Lower leg skin (tissue), 4 donors: ENCODE results near the gene TANC1. TPM values are rescaled to one million over a fixed set of nuclear protein-coding genes. Genes with fewer than 3 reads are reported as not detected.

Source experiments
- DNase-seq, 2 donors: peaks; one replicate each; pipeline ENCODE4 v3.0.0-alpha.2; 2019; ENCODE audit warnings: low spot score in 2 of 2
- H3K4me3 ChIP-seq: fragments of 200-600 bp; sonication (generic); 2 replicates; pipeline ENCODE4 v1.5.1; 2017; ENCODE audit warnings: mild to moderate bottlenecking, low read depth; ENCODE audit not compliant: poor library complexity, severe bottlenecking
- POLR2A ChIP-seq, 2 donors: fragments of 450-650 bp; IDR thresholded peaks; one replicate each; pipeline ENCODE4 v1.6.1; 2016 to 2017; ENCODE audit warnings: antibody characterized with exemption in 2 of 2, mild to moderate bottlenecking in 1 of 2, moderate library complexity in 1 of 2
- WGBS, 2 donors: methylation state at CpG; one replicate each; pipeline ENCODE4 v1.1.5; 2018; 5-methylcytosine and 5-hydroxymethylcytosine counted together
- intact Hi-C: fragments of 100-400 bp; cut with DNase I; formaldehyde crosslinking; loops from one replicate; pipeline ENCODE4 v1.15.0; 2023; ENCODE audit warnings: low total_unique reads
- total RNA-seq, 4 donors: library from RNA; depleted of rRNA; stranded (reverse); fragments of >200 nt; gene quantifications; one replicate each; pipeline ENCODE4 v1.1.0, GENCODE V29; 2016
- TF ChIP-seq, protein P1 (sequence below), 3 donors: fragments of 450-650 bp; IDR thresholded peaks; one replicate each; pipeline ENCODE4 v1.5.1; 2016; ENCODE audit warnings: antibody characterized with exemption in 3 of 3, mild to moderate bottlenecking in 3 of 3, moderate library complexity in 2 of 3

TANC1 gene
- total RNA-seq, 4 donors from 2014 or later = 65.8 to 111 (median 93.6) TPM

DNA sequence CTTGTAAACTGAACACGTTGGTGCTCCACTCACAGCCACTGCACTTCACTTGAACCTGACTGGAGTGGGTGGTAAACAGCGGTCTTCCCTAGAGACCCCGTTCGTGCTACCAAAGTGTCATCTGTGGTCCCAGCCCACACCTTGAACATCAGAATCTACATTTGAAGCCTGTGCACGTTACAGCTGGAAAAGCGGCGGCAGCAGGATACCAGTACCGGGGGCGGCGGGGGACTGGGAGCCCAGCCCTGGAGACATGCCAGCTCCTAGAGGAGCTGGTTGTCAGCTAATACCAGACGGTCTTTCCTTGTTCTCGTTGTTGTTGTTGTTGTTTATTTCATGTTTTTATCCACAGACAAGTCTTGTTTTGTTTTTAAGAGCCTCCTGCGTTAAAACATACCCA, 161.4 kb downstream of the TANC1 start:
- TF ChIP-seq, protein P1, sequence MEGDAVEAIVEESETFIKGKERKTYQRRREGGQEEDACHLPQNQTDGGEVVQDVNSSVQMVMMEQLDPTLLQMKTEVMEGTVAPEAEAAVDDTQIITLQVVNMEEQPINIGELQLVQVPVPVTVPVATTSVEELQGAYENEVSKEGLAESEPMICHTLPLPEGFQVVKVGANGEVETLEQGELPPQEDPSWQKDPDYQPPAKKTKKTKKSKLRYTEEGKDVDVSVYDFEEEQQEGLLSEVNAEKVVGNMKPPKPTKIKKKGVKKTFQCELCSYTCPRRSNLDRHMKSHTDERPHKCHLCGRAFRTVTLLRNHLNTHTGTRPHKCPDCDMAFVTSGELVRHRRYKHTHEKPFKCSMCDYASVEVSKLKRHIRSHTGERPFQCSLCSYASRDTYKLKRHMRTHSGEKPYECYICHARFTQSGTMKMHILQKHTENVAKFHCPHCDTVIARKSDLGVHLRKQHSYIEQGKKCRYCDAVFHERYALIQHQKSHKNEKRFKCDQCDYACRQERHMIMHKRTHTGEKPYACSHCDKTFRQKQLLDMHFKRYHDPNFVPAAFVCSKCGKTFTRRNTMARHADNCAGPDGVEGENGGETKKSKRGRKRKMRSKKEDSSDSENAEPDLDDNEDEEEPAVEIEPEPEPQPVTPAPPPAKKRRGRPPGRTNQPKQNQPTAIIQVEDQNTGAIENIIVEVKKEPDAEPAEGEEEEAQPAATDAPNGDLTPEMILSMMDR (IDR thresholded peaks at IDR 0.05) = no peak
- 53 to 66% methylated on average over 13 of the region's 13 CpGs for WGBS, 2 donors
- H3K4me3 ChIP-seq = no peak overlapping the region
- no peak for DNase-seq
- intact Hi-C loops = no loop called here

DNA sequence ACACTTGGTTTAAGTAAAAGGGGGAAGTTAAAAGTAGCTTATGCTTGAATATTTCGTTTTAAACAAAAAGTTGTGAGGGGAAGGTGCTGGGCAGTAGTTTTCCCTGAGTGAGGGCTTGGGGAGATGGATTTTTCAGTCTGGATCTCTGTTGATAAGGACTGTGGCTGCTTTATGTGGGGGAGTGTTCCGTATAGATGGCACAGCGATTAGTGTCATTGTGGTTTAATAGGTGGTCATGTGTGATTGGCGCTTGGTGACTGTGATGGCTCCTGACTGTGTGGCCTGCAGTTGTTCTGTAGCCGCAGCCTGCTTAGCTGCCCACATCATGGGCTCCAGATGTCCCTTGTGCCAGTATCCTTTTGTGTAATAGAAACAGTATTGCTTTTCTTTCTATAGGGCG, 161.9 kb downstream of the TANC1 start:
- no peak overlapping the region for H3K4me3 ChIP-seq
- intact Hi-C loops = no loop called here
- TF ChIP-seq, protein P1 (IDR thresholded peaks at IDR 0.05) = no peak
- no peak for TF ChIP-seq POLR2A (IDR thresholded peaks at IDR 0.05)
- DNase-seq = no peak
- WGBS, 2 donors = 75 to 76% methylated on average over 6 of the region's 6 CpGs

DNA sequence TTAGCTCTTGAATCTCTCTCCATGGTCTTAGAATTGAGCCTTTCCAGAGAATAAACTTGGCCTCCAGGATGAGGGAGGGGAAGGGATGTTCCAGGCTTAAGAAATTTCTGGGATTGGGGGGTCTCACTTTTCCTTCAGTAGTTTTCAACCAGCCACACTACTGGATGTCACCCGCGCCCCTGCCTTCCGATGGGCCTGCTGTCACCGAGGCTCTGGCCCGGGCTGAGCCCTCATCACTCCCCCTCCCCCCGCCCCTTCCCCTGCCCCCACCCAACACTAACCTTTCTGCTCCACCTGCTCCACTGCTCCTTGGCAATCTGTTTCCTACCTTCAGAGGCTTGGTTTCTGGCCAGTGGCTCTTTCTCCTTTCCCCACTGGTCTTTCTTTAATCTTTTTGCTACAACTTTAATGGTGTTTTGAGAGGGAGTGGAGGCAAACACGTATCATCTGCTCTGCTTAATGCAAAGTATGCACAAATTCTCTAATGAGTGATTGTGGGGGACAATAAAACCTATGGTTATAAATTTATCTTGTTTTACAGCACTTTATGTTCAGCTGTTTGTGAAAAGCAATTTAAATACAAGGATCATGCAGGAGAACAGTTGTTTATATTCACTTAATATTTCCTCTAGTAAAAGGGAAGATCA, 162.9 kb downstream of the TANC1 start:
- TF ChIP-seq, protein P1 (IDR thresholded peaks at IDR 0.05) = no peak
- TF ChIP-seq POLR2A (IDR thresholded peaks at IDR 0.05) = no peak
- H3K4me3 ChIP-seq = no peak overlapping the region
- WGBS, 2 donors = 81 to 88% methylated on average over 7 of the region's 7 CpGs
- no peak for DNase-seq
- intact Hi-C loops = no loop called here

DNA sequence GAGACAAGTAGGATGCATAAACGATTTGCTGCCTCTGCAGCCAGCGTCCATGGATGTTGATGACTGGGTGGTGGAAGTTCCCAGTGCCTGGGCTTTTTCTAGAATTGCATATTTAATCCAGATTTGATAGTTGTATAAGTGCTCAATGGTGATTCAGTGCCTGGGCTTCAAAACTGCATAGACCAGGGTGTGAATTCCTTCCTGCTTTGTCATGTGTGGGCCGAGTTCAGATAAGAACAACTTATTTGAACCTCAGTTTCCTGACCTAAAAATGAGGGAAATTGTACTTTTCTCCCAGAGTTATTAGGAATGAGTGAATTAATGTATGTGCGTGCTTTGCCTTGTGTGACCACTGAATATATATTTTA, 163.5 kb downstream of the TANC1 start:
- H3K4me3 ChIP-seq = no peak overlapping the region
- WGBS, 2 donors = 32 to 33% methylated on average over 4 of the region's 4 CpGs
- DNase-seq = no peak
- TF ChIP-seq POLR2A (IDR thresholded peaks at IDR 0.05) = no peak
- TF ChIP-seq, protein P1 (IDR thresholded peaks at IDR 0.05) = no peak
- intact Hi-C loops = no loop called here

DNA sequence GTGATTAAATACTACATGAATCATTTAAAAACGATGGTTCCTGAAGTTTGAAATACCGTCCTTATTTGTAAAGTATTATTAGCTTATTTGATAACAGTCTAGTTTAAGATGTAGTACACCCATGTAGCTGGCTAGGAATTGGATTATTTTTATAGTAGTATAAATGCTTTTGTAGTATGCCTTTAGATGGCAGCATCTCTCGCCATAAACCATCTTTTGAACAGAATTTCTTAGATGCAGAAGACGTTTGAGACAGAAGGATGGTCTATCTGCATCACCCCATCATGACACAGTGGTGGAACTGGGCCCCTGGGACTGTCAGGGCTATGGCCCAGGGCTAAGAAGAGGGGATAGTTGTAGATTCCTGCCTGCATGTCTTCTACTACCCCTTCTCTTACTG, 165.4 kb downstream of the TANC1 start:
- no peak overlapping the region for H3K4me3 ChIP-seq
- intact Hi-C loops = no loop called here
- 35 to 39% methylated on average over 4 of the region's 4 CpGs for WGBS, 2 donors
- no peak for TF ChIP-seq POLR2A (IDR thresholded peaks at IDR 0.05)
- TF ChIP-seq, protein P1 (IDR thresholded peaks at IDR 0.05) = no peak
- DNase-seq = no peak

DNA sequence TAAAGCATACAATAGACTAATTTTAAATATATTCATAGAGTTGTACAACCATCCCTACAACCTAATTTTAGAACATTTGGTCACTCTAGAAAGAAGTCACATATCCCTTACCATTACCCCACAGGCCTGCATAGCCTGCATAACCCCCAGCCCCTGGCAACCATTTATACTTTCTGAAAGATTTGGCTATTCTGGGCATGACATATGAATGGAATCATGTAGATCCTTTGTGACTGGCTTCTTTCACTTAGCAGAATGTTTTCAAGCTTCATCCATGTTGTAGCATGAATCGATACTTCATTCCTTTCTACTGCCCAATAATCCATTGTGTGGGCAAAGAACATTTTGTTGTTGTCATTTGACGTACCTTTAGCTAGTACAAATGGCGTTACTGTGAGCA, 166.5 kb downstream of the TANC1 start:
- 63 to 78% methylated on average over 3 of the region's 3 CpGs for WGBS, 2 donors
- intact Hi-C loops = no loop called here
- TF ChIP-seq, protein P1 (IDR thresholded peaks at IDR 0.05) = no peak
- no peak for TF ChIP-seq POLR2A (IDR thresholded peaks at IDR 0.05)
- H3K4me3 ChIP-seq = no peak overlapping the region
- no peak for DNase-seq
